GM19351 (cell line): ENCODE results near the gene PDCD11.
"Not testable (repeated sequence)": the region's sequence is repeated elsewhere in the genome, so short reads cannot be mapped to it uniquely, and the experiment has no call there.

Experiments used
- ATAC-seq: cut with Tn5 transposase; IDR thresholded peaks from one replicate; pipeline ENCODE4 v1.9.1; 2021; ENCODE audit warnings: mild to moderate bottlenecking, moderate library complexity; ENCODE audit not compliant: unreplicated experiment

Gene PDCD11

GRCh38 chr10:103473261-103473671 is 76.8 kb downstream of the PDCD11 start:
- no peak for ATAC-seq

- no peak for ATAC-seq
Observed at GRCh38 chr10:103474077-103474476, 77.7 kb downstream of the PDCD11 start.

GRCh38 chr10:103475437-103475836 is 79.0 kb downstream of the PDCD11 start:
- ATAC-seq, result no peak

- ATAC-seq, result no peak
Observed at GRCh38 chr10:103476046-103476768, 79.8 kb downstream of the PDCD11 start.

GRCh38 chr10:103478671-103479070 is 82.2 kb downstream of the PDCD11 start:
- ATAC-seq, result no peak

- no peak for ATAC-seq
Observed at GRCh38 chr10:103479135-103479534, 82.7 kb downstream of the PDCD11 start, which contains the start of gene CALHM3. Gene CALHM3, minus strand, starts transcription at chr10:103479240. Its CDS starts 208 bp downstream, at chr10:103479032.

- ATAC-seq, result no peak
Observed at GRCh38 chr10:103480521-103480920, 84.1 kb downstream of the PDCD11 start.

GRCh38 chr10:103481974-103482531 is 85.6 kb downstream of the PDCD11 start:
- peak; percentile 58 for ATAC-seq

GRCh38 chr10:103486635-103487409 is 90.4 kb downstream of the PDCD11 start:
- not testable (repeated sequence) for ATAC-seq

GRCh38 chr10:103487410-103487708 is 90.9 kb downstream of the PDCD11 start:
- no peak for ATAC-seq

- ATAC-seq, result peak; percentile 29
Observed at GRCh38 chr10:103490986-103491314, 94.5 kb downstream of the PDCD11 start.

GRCh38 chr10:103491729-103492364 is 95.4 kb downstream of the PDCD11 start:
- no peak for ATAC-seq

- ATAC-seq, result no peak
Observed at GRCh38 chr10:103492655-103493261, 96.3 kb downstream of the PDCD11 start.

GRCh38 chr10:103493362-103493915 is 97.0 kb downstream of the PDCD11 start, which contains the start of gene NEURL1:
Gene NEURL1, plus strand, starts transcription at chr10:103493705. Its CDS starts 683 bp downstream, at chr10:103494388.
- ATAC-seq, result no peak

GRCh38 chr10:103493916-103494877 is 97.8 kb downstream of the PDCD11 start:
- ATAC-seq, result no peak

- no peak for ATAC-seq
Observed at GRCh38 chr10:103495321-103495720, 98.9 kb downstream of the PDCD11 start.
